HCT116 (cell line): ENCODE data around the gene CRIP2. TPM values are rescaled to one million over a fixed set of nuclear protein-coding genes. Genes with fewer than 3 reads are reported as not detected.

Experiments
- ATAC-seq: fragments of 200-7000 bp; cut with Tn5 transposase; 2 replicates; pipeline ENCODE4 v1.9.1; 2020; ENCODE audit warnings: mild to moderate bottlenecking, moderate library complexity
- BruUV-seq: library from RNA; stranded (reverse); fragments of 400-500 nt; replicated peaks from 2 replicates; lab custom pipeline; 2021; lab: Mats Ljungman, UMichigan
- CTCF ChIA-PET: fragments of 300-600 bp; sonication (Branson Sonifier 250); formaldehyde crosslinking; loops from one replicate; lab custom pipeline; 2021; ENCODE audit warnings: antibody characterized with exemption; lab: Charles Lee
- POLR2A ChIA-PET: fragments of 300-600, 350-600 bp; sonication (Branson Sonifier 250); formaldehyde crosslinking; loops from one replicate; lab custom pipeline; 2021; ENCODE audit warnings: antibody characterized with exemption; lab: Charles Lee
- RAD21 ChIA-PET, 2 experiments: fragments of 300-600 bp; sonication (Branson Sonifier 250); formaldehyde crosslinking; loops; one replicate each; lab custom pipeline; 2023; ENCODE audit warnings: low total read pairs in 2 of 2; ENCODE audit not compliant: uncharacterized antibody in 2 of 2, unreplicated experiment in 2 of 2, low non-redundant PET in 1 of 2; lab: Charles Lee
- DNase-seq: peaks from one replicate; pipeline ENCODE4 v3.0.0-alpha.2; 2010; ENCODE audit warnings: low read depth, low spot score
- H2AFZ ChIP-seq: fragments of 200-600 bp; shearing (Covaris generic), sonication (generic); 2 replicates; pipeline ENCODE4 v1.6.1; 2017; ENCODE audit warnings: low read depth, mixed run types, mixed read lengths, antibody characterized with exemption, low read length; ENCODE audit not compliant: poor library complexity, severe bottlenecking
- H3K27ac ChIP-seq: 2 replicates; pipeline ENCODE4 v1.5.1; 2012; ENCODE audit warnings: low read depth, low read length
- H3K27me3 ChIP-seq: fragments of 200-600 bp; sonication (generic); 2 replicates; pipeline ENCODE4 v1.6.1; 2016; ENCODE audit warnings: mixed run types, low read length, mixed read lengths; ENCODE audit not compliant: insufficient read depth
- H3K36me3 ChIP-seq, 2 experiments: fragments of 200-500 bp in 1 of 2; fragments of 200-600 bp in 1 of 2; sonication (Bioruptor generic) in 1 of 2; sonication (generic) in 1 of 2; 2 replicates each; pipeline versions ENCODE4 v1.5.1 to v1.6.1; 2014 to 2016; ENCODE audit warnings: low read length in 2 of 2, inconsistent platforms in 1 of 2, mixed read lengths in 1 of 2, mixed run types in 1 of 2; ENCODE audit not compliant: insufficient read depth in 2 of 2, control insufficient read depth in 1 of 2
- H3K4me1 ChIP-seq, 2 experiments: fragments of 200-600 bp in 1 of 2; sonication (generic) in 1 of 2; 2 replicates each; pipeline versions ENCODE4 v1.5.1 to v1.6.1; 2012 to 2017; ENCODE audit warnings: low read length in 2 of 2, inconsistent platforms in 1 of 2, mild to moderate bottlenecking in 1 of 2, mixed read lengths in 1 of 2, mixed run types in 1 of 2, moderate library complexity in 1 of 2; ENCODE audit not compliant: insufficient read depth in 2 of 2, control insufficient read depth in 1 of 2
- H3K4me2 ChIP-seq: fragments of 200-600 bp; sonication (generic); 2 replicates; pipeline ENCODE4 v1.6.1; 2017; ENCODE audit warnings: mixed run types, low read length, mixed read lengths
- H3K4me3 ChIP-seq, 2 experiments: fragments of 200-600 bp in 1 of 2; sonication (generic) in 1 of 2; replicated peaks in 1 of 2; 2 replicates each; pipeline ENCODE4 v1.5.1; 2011 to 2016; ENCODE audit warnings: low read length in 2 of 2, control low read depth in 1 of 2, low read depth in 1 of 2, mild to moderate bottlenecking in 1 of 2, mixed read lengths in 1 of 2, mixed run types in 1 of 2
- H3K79me2 ChIP-seq: fragments of 200-600 bp; sonication (generic); 2 replicates; pipeline ENCODE4 v1.6.1; 2017; ENCODE audit warnings: mild to moderate bottlenecking, mixed run types, low read length, moderate library complexity, mixed read lengths; ENCODE audit not compliant: insufficient read depth
- H3K9ac ChIP-seq: fragments of 200-600 bp; sonication (generic); 2 replicates; pipeline ENCODE4 v1.6.1; 2016; ENCODE audit warnings: low read length, mixed read lengths
- H3K9me2 ChIP-seq: fragments of 200-600 bp; sonication (generic), shearing (Covaris generic); 2 replicates; pipeline ENCODE4 v1.6.1; 2017; ENCODE audit warnings: mixed run types, mild to moderate bottlenecking, moderate library complexity; ENCODE audit not compliant: insufficient read depth
- H3K9me3 ChIP-seq, 2 experiments: fragments of 200-500 bp in 1 of 2; fragments of 200-600 bp in 1 of 2; sonication (Bioruptor generic) in 1 of 2; sonication (generic) in 1 of 2; 2 replicates each; pipeline ENCODE4 v1.6.1; 2014 to 2017; ENCODE audit warnings: low read length in 2 of 2, mixed read lengths in 2 of 2, inconsistent platforms in 1 of 2, low read depth in 1 of 2, mild to moderate bottlenecking in 1 of 2, mixed run types in 1 of 2, moderate library complexity in 1 of 2; ENCODE audit not compliant: control insufficient read depth in 1 of 2, insufficient read depth in 1 of 2
- H4K20me1 ChIP-seq: fragments of 200-600 bp; sonication (generic), shearing (Covaris generic); 2 replicates; pipeline ENCODE4 v1.6.1; 2017; ENCODE audit warnings: mixed run types, mild to moderate bottlenecking, moderate library complexity; ENCODE audit not compliant: insufficient read depth
- CBX3 ChIP-seq: IDR thresholded peaks from 2 replicates; pipeline ENCODE4 v1.6.1; 2012; ENCODE audit warnings: low read depth
- CEBPB ChIP-seq: IDR thresholded peaks from 2 replicates; pipeline ENCODE4 v1.6.1; 2012; ENCODE audit warnings: low read depth
- EGR1 ChIP-seq: IDR thresholded peaks from 2 replicates; pipeline ENCODE4 v1.6.1; 2012; ENCODE audit warnings: low read depth
- EZH2 ChIP-seq: fragments of 200-600 bp; sonication (generic); IDR thresholded peaks from 2 replicates; pipeline ENCODE4 v1.6.1; 2017; ENCODE audit warnings: antibody characterized with exemption, mixed run types
- EZH2phosphoT487 ChIP-seq: fragments of 200-600 bp; IDR thresholded peaks from 2 replicates; pipeline ENCODE4 v1.6.1; 2018; ENCODE audit warnings: antibody characterized with exemption, borderline replicate concordance
- FOSL1 ChIP-seq: IDR thresholded peaks from 2 replicates; pipeline ENCODE4 v1.6.1; 2012; ENCODE audit warnings: low read depth
- JUND ChIP-seq: IDR thresholded peaks from 2 replicates; pipeline ENCODE4 v1.6.1; 2012
- POLR2AphosphoS5 ChIP-seq: IDR thresholded peaks from 2 replicates; pipeline ENCODE4 v1.6.1; 2011; ENCODE audit warnings: mild to moderate bottlenecking, low read depth, low read length, moderate library complexity
- RAD21 ChIP-seq: IDR thresholded peaks from 2 replicates; pipeline ENCODE4 v1.6.1; 2012; ENCODE audit warnings: low read depth, mild to moderate bottlenecking
- SIN3A ChIP-seq: IDR thresholded peaks from 2 replicates; pipeline ENCODE4 v1.6.1; 2012; ENCODE audit warnings: low read depth
- SP1 ChIP-seq: IDR thresholded peaks from 2 replicates; pipeline ENCODE4 v1.6.1; 2012; ENCODE audit warnings: low read depth
- SRF ChIP-seq: IDR thresholded peaks from 2 replicates; pipeline ENCODE4 v1.6.1; 2012; ENCODE audit warnings: low read depth
- TCF7L2 ChIP-seq: IDR thresholded peaks from 2 replicates; pipeline ENCODE4 v1.7.0; 2011; ENCODE audit warnings: borderline replicate concordance, inconsistent platforms; ENCODE audit not compliant: insufficient read depth, insufficient read length; ENCODE audit errors: extremely low read depth
- YY1 ChIP-seq: IDR thresholded peaks from 2 replicates; pipeline ENCODE4 v1.6.1; 2011; ENCODE audit warnings: low read length, low read depth, moderate library complexity, mild to moderate bottlenecking; ENCODE audit not compliant: insufficient replicate concordance; ENCODE audit errors: extremely low read depth
- ZFX ChIP-seq: fragments of 450-650 bp; IDR thresholded peaks from 2 replicates; pipeline ENCODE4 v1.6.1; 2017
- ZNF274 ChIP-seq: fragments of 200-500 bp; sonication (Bioruptor generic); IDR thresholded peaks from 2 replicates; pipeline ENCODE4 v1.6.1; 2014; ENCODE audit warnings: mild to moderate bottlenecking, low read depth, low read length, inconsistent platforms
- intact Hi-C: fragments of 100-400 bp; cut with micrococcal nuclease; formaldehyde crosslinking; loops from 2 replicates; pipeline ENCODE4 v1.10.0; 2022
- total RNA-seq: library from RNA; stranded (reverse); gene quantifications from one replicate; pipeline ENCODE4 v1.2.1, GENCODE V29; 2021; ENCODE audit not compliant: unreplicated experiment
- TF ChIP-seq, protein P1 (sequence below): IDR thresholded peaks from 2 replicates; pipeline ENCODE4 v1.6.1; 2011; ENCODE audit warnings: mild to moderate bottlenecking, low read length, moderate library complexity; ENCODE audit not compliant: insufficient replicate concordance; ENCODE audit errors: extremely low read depth
- TF ChIP-seq, protein P2 (sequence below), 3 experiments: fragments of 200-600 bp in 1 of 3; sonication (generic) in 1 of 3; IDR thresholded peaks in 2 of 3; conservative IDR thresholded peaks in 1 of 3; 2 replicates each; pipeline ENCODE4 v1.5.1; 2012 to 2017; ENCODE audit warnings: low read depth in 2 of 3, low read length in 2 of 3, antibody characterized with exemption in 1 of 3, borderline replicate concordance in 1 of 3, control low read depth in 1 of 3, mild to moderate bottlenecking in 1 of 3, mixed read lengths in 1 of 3, mixed run types in 1 of 3, moderate library complexity in 1 of 3; ENCODE audit not compliant: insufficient read depth in 1 of 3
- TF ChIP-seq, protein P3 (sequence below): IDR thresholded peaks from 2 replicates; pipeline ENCODE4 v1.6.1; 2012

CRIP2 gene
- total RNA-seq, 1 experiment from 2014 or later: 31.1 TPM

DNA sequence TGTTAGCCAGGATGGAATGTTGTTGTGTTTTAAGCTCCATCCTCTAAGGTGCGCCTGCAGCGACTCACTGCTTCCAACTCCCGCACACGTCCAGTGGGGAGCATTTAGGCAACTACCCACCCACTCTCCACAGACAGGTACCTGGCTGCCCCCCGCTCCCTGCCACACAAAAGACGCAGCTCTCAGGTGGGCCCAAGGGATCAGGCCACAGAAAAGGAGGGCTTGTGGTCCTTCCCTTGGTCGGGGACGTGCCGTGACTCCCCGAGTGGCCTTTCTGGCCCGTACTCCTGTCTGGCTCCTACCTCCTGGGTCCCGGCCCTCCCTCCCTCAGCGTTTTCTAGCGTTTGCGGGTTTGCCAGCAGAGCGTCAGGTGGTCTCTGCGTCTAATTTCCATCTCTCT lies 32.6 kb downstream of the CRIP2 start:
- Histone ChIP-seq H3K4me3 (no peak overlapping the region), H4K20me1 (no peaks in the 10 kb centered on the region), H3K79me2 (no peaks in the 10 kb centered on the region), H3K4me1 (peaks cover 10 to 15% of the 10 kb centered on the region in 2 experiments), H3K27me3 (no peaks in the 10 kb centered on the region), H3K9me2 (no peaks in the 10 kb centered on the region), H2AFZ (no peak overlapping the region), H3K9me3 (no peaks in the 10 kb centered on the region), H3K9ac (no peak overlapping the region)
- no TSS peak for BruUV-seq
- DNase-seq (no peak), ATAC-seq (no peak)
- intact Hi-C loops: no loop called here
- ChIA-PET POLR2A (no interaction called here), RAD21 (no interaction called here), CTCF (interaction anchor here (0.6 kb wide), 1 partner anchor 18 kb away, joined by 3 read pairs; no protein-coding TSS in a partner anchor)
- TF ChIP-seq, protein P1, sequence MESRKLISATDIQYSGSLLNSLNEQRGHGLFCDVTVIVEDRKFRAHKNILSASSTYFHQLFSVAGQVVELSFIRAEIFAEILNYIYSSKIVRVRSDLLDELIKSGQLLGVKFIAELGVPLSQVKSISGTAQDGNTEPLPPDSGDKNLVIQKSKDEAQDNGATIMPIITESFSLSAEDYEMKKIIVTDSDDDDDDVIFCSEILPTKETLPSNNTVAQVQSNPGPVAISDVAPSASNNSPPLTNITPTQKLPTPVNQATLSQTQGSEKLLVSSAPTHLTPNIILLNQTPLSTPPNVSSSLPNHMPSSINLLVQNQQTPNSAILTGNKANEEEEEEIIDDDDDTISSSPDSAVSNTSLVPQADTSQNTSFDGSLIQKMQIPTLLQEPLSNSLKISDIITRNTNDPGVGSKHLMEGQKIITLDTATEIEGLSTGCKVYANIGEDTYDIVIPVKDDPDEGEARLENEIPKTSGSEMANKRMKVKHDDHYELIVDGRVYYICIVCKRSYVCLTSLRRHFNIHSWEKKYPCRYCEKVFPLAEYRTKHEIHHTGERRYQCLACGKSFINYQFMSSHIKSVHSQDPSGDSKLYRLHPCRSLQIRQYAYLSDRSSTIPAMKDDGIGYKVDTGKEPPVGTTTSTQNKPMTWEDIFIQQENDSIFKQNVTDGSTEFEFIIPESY: no peak
- TF ChIP-seq SIN3A (no peak), SRF (no peak), EZH2 (no peak), FOSL1 (no peak), EZH2phosphoT487 (no peak), RAD21 (no peak), YY1 (no peak), ZNF274 (no peak), POLR2AphosphoS5 (no peak), EGR1 (no peak), CEBPB (no peak), CBX3 (no peak), TCF7L2 (no peak), SP1 (no peak), ZFX (no peak), JUND (no peak)
- TF ChIP-seq, protein P2, sequence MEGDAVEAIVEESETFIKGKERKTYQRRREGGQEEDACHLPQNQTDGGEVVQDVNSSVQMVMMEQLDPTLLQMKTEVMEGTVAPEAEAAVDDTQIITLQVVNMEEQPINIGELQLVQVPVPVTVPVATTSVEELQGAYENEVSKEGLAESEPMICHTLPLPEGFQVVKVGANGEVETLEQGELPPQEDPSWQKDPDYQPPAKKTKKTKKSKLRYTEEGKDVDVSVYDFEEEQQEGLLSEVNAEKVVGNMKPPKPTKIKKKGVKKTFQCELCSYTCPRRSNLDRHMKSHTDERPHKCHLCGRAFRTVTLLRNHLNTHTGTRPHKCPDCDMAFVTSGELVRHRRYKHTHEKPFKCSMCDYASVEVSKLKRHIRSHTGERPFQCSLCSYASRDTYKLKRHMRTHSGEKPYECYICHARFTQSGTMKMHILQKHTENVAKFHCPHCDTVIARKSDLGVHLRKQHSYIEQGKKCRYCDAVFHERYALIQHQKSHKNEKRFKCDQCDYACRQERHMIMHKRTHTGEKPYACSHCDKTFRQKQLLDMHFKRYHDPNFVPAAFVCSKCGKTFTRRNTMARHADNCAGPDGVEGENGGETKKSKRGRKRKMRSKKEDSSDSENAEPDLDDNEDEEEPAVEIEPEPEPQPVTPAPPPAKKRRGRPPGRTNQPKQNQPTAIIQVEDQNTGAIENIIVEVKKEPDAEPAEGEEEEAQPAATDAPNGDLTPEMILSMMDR (IDR thresholded peaks at IDR 0.05 in 2 of 3, conservative IDR thresholded peaks at IDR 0.05 in 1 of 3; ENCODE audit: borderline replicate concordance in 1 of 3, insufficient read depth in 1 of 3, low read depth in 2 of 3, low read length in 2 of 3): no peak
- TF ChIP-seq, protein P3, sequence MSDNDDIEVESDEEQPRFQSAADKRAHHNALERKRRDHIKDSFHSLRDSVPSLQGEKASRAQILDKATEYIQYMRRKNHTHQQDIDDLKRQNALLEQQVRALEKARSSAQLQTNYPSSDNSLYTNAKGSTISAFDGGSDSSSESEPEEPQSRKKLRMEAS: no peak
- TF ChIP-seq, all 23 proteins: peak for 0
- no peak overlapping the region for H3K27ac ChIP-seq
- H3K36me3 ChIP-seq: no peaks in the 10 kb centered on the region
- H3K4me2 ChIP-seq: no peak overlapping the region
